ENCODE data around the gene C3orf80.

The C3orf80 gene

DNA sequence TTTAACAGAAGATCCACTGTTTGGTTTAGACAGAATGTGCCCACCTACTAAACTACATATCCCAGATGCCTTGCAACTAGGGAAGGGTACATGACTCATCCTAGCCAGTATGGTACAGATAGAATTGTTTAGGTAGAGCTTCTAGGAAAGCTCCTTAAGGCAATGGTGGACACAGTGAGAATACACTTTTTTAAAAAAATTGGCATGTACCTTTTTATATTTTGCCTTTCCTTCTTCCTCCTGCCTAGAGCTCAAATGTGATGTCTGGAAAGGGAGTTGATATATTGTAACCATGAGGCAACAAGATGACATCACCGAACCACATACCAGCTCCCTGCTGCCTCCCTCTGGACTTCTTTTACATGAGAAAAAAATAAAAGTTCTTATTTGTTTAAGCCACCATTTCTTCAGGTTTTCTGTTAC is 14.4 kb upstream of the C3orf80 start:
- Histone ChIP-seq H3K4ac (ENCODE audit: low read depth in 1 of 2, low read length in 2 of 2) (no peak overlapping the region), H4K91ac (ENCODE audit: low read length) (no peak overlapping the region), H4K8ac (ENCODE audit: low read length) (no peak overlapping the region), H3K27me3 (ENCODE audit: control insufficient read depth in 1 of 2, insufficient read depth in 1 of 2, low read length in 2 of 2) (peaks cover 0 to 12% of the 10 kb centered on the region in 2 experiments), H3K9me3 (ENCODE audit: control insufficient read depth, low read length) (no peaks in the 10 kb centered on the region), H3K4me1 (ENCODE audit: control insufficient read depth, insufficient read depth, low read depth, low read length) (peaks cover 2% of the 10 kb centered on the region), H3K23ac (ENCODE audit: low read length in 2 of 2) (no peak overlapping the region), H2BK15ac (ENCODE audit: low read depth, poor library complexity, severe bottlenecking) (no peak overlapping the region), H3K4me3 (ENCODE audit: insufficient read depth in 1 of 2, low read depth in 1 of 2, low read length in 2 of 2) (no peak overlapping the region), H3K18ac (ENCODE audit: low read depth in 1 of 2, low read length in 2 of 2) (no peak overlapping the region), H3K4me2 (ENCODE audit: low read length, poor library complexity, severe bottlenecking) (no peak overlapping the region), H3K27ac (ENCODE audit: low read length, poor library complexity, severe bottlenecking) (no peak overlapping the region), H3K79me1 (replicated peaks; ENCODE audit: low read length, poor library complexity, severe bottlenecking) (no peaks in the 10 kb centered on the region), H2BK120ac (ENCODE audit: low read depth, low read length) (no peak overlapping the region), H3K9ac (ENCODE audit: low read length) (no peak overlapping the region), H2BK5ac (ENCODE audit: low read depth, low read length, poor library complexity, severe bottlenecking) (no peak overlapping the region), H3K36me3 (ENCODE audit: control insufficient read depth in 1 of 2, insufficient read depth in 2 of 2, low read depth in 1 of 2, low read length in 2 of 2) (no peaks in the 10 kb centered on the region), H2AFZ (ENCODE audit: low read depth, low read length) (no peak overlapping the region), H2BK12ac (ENCODE audit: low read length in 2 of 2) (no peak overlapping the region), H3K14ac (ENCODE audit: low read length in 2 of 2) (no peak overlapping the region), H2AK5ac (ENCODE audit: low read length, severe bottlenecking) (no peak overlapping the region)
- peak; percentile 65 for DNase-seq
- WGBS, result no CpG with 5 or more reads among the region's 1 CpG

DNA sequence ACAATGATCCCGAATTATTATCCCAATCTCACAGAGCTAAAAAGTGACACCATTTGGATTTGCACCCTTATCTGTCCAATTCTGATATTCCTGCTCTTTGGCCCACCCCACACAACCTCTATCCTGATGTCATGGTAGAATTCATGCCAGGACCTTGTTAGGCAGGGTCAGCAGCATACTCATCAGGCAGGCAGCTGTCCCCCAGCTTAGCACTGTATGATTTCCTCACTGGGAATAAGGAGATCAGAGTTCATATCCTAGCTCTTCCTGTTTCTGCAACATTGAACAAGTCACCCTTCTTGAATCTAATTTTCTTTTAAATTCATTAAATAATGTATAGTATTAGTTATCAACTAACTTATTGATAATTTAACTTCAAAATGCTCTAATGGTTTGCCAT is 12.0 kb upstream of the C3orf80 start:
- no peak overlapping the region for H3K14ac ChIP-seq (ENCODE audit: low read length in 2 of 2)
- H2BK5ac ChIP-seq (ENCODE audit: low read depth, low read length, poor library complexity, severe bottlenecking), result no peak overlapping the region
- H3K4me2 ChIP-seq (ENCODE audit: low read length, poor library complexity, severe bottlenecking), result no peak overlapping the region
- DNase-seq, result no peak
- no peak overlapping the region for H2AFZ ChIP-seq (ENCODE audit: low read depth, low read length)
- H2AK5ac ChIP-seq (ENCODE audit: low read length, severe bottlenecking), result no peak overlapping the region
- no peak overlapping the region for H2BK120ac ChIP-seq (ENCODE audit: low read depth, low read length)
- H3K27me3 ChIP-seq (ENCODE audit: control insufficient read depth in 1 of 2, insufficient read depth in 1 of 2, low read length in 2 of 2), result peaks cover 0 to 15% of the 10 kb centered on the region in 2 experiments
- no peak overlapping the region for H2BK12ac ChIP-seq (ENCODE audit: low read length in 2 of 2)
- no peak overlapping the region for H3K4me3 ChIP-seq (ENCODE audit: insufficient read depth in 1 of 2, low read depth in 1 of 2, low read length in 2 of 2)
- no peaks in the 10 kb centered on the region for H3K79me1 ChIP-seq (replicated peaks; ENCODE audit: low read length, poor library complexity, severe bottlenecking)
- no peak overlapping the region for H2BK15ac ChIP-seq (ENCODE audit: low read depth, poor library complexity, severe bottlenecking)
- H3K4me1 ChIP-seq (ENCODE audit: control insufficient read depth, insufficient read depth, low read depth, low read length), result peaks cover 2% of the 10 kb centered on the region
- no peak overlapping the region for H4K8ac ChIP-seq (ENCODE audit: low read length)
- H3K27ac ChIP-seq (ENCODE audit: low read length, poor library complexity, severe bottlenecking), result no peak overlapping the region
- H3K4ac ChIP-seq (ENCODE audit: low read depth in 1 of 2, low read length in 2 of 2), result no peak overlapping the region
- no peak overlapping the region for H3K9ac ChIP-seq (ENCODE audit: low read length)
- H3K18ac ChIP-seq (ENCODE audit: low read depth in 1 of 2, low read length in 2 of 2), result no peak overlapping the region
- 100% methylated on average over 1 of the region's 1 CpG for WGBS
- H3K36me3 ChIP-seq (ENCODE audit: control insufficient read depth in 1 of 2, insufficient read depth in 2 of 2, low read depth in 1 of 2, low read length in 2 of 2), result no peaks in the 10 kb centered on the region
- no peaks in the 10 kb centered on the region for H3K9me3 ChIP-seq (ENCODE audit: control insufficient read depth, low read length)
- H4K91ac ChIP-seq (ENCODE audit: low read length), result no peak overlapping the region
- H3K23ac ChIP-seq (ENCODE audit: low read length in 2 of 2), result no peak overlapping the region

DNA sequence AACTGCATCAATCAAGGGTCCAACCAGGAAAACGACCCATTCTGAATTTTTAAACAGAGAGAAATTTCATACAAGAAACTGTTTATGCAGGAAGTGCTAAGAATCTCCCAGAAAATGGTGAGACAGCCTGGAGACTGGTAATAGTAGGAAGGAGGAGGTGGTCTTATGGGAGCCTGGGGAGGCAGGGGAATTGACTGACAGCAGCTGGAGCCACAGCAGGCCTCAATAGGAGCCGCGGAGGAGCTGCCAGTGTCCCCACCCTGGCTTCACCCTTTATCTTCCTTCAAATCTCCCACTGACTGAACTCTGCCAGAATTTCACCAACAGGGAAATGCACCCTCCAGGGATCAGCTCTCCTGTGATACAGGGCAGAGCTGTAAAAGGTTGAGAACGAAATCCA is 7.5 kb upstream of the C3orf80 start:
- Histone ChIP-seq H3K79me1 (replicated peaks; ENCODE audit: low read length, poor library complexity, severe bottlenecking) (no peaks in the 10 kb centered on the region), H3K23ac (ENCODE audit: low read length in 2 of 2) (no peak overlapping the region), H2AFZ (ENCODE audit: low read depth, low read length) (no peak overlapping the region), H3K36me3 (ENCODE audit: control insufficient read depth in 1 of 2, insufficient read depth in 2 of 2, low read depth in 1 of 2, low read length in 2 of 2) (no peaks in the 10 kb centered on the region), H3K27ac (ENCODE audit: low read length, poor library complexity, severe bottlenecking) (no peak overlapping the region), H4K91ac (ENCODE audit: low read length) (no peak overlapping the region), H3K4me1 (ENCODE audit: control insufficient read depth, insufficient read depth, low read depth, low read length) (no peaks in the 10 kb centered on the region), H3K9me3 (ENCODE audit: control insufficient read depth, low read length) (no peaks in the 10 kb centered on the region), H3K27me3 (ENCODE audit: control insufficient read depth in 1 of 2, insufficient read depth in 1 of 2, low read length in 2 of 2) (peaks cover 0 to 41% of the 10 kb centered on the region in 2 experiments), H3K9ac (ENCODE audit: low read length) (no peak overlapping the region), H2BK12ac (ENCODE audit: low read length in 2 of 2) (no peak overlapping the region), H3K18ac (ENCODE audit: low read depth in 1 of 2, low read length in 2 of 2) (no peak overlapping the region), H4K8ac (ENCODE audit: low read length) (no peak overlapping the region), H2BK15ac (ENCODE audit: low read depth, poor library complexity, severe bottlenecking) (no peak overlapping the region), H2BK5ac (ENCODE audit: low read depth, low read length, poor library complexity, severe bottlenecking) (no peak overlapping the region), H3K14ac (ENCODE audit: low read length in 2 of 2) (no peak overlapping the region), H3K4me2 (ENCODE audit: low read length, poor library complexity, severe bottlenecking) (no peak overlapping the region), H3K4me3 (ENCODE audit: insufficient read depth in 1 of 2, low read depth in 1 of 2, low read length in 2 of 2) (no peak overlapping the region), H2AK5ac (ENCODE audit: low read length, severe bottlenecking) (no peak overlapping the region), H2BK120ac (ENCODE audit: low read depth, low read length) (no peak overlapping the region), H3K4ac (ENCODE audit: low read depth in 1 of 2, low read length in 2 of 2) (no peak overlapping the region)
- no peak for DNase-seq
- WGBS, result 43% methylated on average over 3 of the region's 4 CpGs

DNA sequence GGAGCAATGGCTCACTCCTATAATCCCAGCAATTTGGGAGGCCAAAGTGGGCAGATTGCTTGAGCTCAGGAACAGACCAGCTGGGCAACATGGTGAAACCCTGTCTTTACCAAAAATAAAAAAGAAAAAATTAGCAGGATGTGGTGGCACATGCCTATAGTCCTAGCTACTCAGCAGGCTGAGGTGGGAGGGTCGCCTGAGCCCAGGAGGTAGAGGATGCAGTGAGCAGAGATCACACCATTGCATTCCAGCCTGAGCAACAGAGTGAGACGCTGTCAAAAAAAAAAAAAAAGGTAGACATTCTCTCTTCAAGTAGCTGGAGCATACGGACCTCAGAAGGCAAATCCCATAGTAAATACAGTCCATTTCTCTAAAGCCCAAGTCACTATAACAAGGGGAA is 7.1 kb upstream of the C3orf80 start:
- Histone ChIP-seq H3K4me1 (ENCODE audit: control insufficient read depth, insufficient read depth, low read depth, low read length) (no peaks in the 10 kb centered on the region), H3K4me2 (ENCODE audit: low read length, poor library complexity, severe bottlenecking) (no peak overlapping the region)

More for the DNA sequence above, 7.1 kb upstream of the C3orf80 start:
- no peak overlapping the region for H3K9ac ChIP-seq (ENCODE audit: low read length)
- no peaks in the 10 kb centered on the region for H3K79me1 ChIP-seq (replicated peaks; ENCODE audit: low read length, poor library complexity, severe bottlenecking)
- no peak overlapping the region for H3K27ac ChIP-seq (ENCODE audit: low read length, poor library complexity, severe bottlenecking)
- 56% methylated on average over 2 of the region's 3 CpGs for WGBS
- H3K4me3 ChIP-seq (ENCODE audit: insufficient read depth in 1 of 2, low read depth in 1 of 2, low read length in 2 of 2), result no peak overlapping the region
- no peak overlapping the region for H2BK15ac ChIP-seq (ENCODE audit: low read depth, poor library complexity, severe bottlenecking)
- no peak overlapping the region for H4K91ac ChIP-seq (ENCODE audit: low read length)
- no peak overlapping the region for H2BK5ac ChIP-seq (ENCODE audit: low read depth, low read length, poor library complexity, severe bottlenecking)
- no peak overlapping the region for H2BK12ac ChIP-seq (ENCODE audit: low read length in 2 of 2)
- no peak overlapping the region for H2AFZ ChIP-seq (ENCODE audit: low read depth, low read length)
- H3K18ac ChIP-seq (ENCODE audit: low read depth in 1 of 2, low read length in 2 of 2), result no peak overlapping the region
- H2AK5ac ChIP-seq (ENCODE audit: low read length, severe bottlenecking), result no peak overlapping the region
- H4K8ac ChIP-seq (ENCODE audit: low read length), result no peak overlapping the region
- no peaks in the 10 kb centered on the region for H3K9me3 ChIP-seq (ENCODE audit: control insufficient read depth, low read length)
- no peak overlapping the region for H3K23ac ChIP-seq (ENCODE audit: low read length in 2 of 2)
- no peak overlapping the region for H3K14ac ChIP-seq (ENCODE audit: low read length in 2 of 2)
- DNase-seq, result no peak
- H3K4ac ChIP-seq (ENCODE audit: low read depth in 1 of 2, low read length in 2 of 2), result no peak overlapping the region
- no peaks in the 10 kb centered on the region for H3K36me3 ChIP-seq (ENCODE audit: control insufficient read depth in 1 of 2, insufficient read depth in 2 of 2, low read depth in 1 of 2, low read length in 2 of 2)
- H2BK120ac ChIP-seq (ENCODE audit: low read depth, low read length), result no peak overlapping the region
- H3K27me3 ChIP-seq (ENCODE audit: control insufficient read depth in 1 of 2, insufficient read depth in 1 of 2, low read length in 2 of 2), result peaks cover 0 to 44% of the 10 kb centered on the region in 2 experiments

Measured in mesenchymal stem cell (in vitro differentiated cells and primary cell).